ENCODE results near the gene LRRC72.
A peak's percentile ranks its signal among the peaks of the same experiment; 100 is the strongest.

Gene LRRC72

DNA sequence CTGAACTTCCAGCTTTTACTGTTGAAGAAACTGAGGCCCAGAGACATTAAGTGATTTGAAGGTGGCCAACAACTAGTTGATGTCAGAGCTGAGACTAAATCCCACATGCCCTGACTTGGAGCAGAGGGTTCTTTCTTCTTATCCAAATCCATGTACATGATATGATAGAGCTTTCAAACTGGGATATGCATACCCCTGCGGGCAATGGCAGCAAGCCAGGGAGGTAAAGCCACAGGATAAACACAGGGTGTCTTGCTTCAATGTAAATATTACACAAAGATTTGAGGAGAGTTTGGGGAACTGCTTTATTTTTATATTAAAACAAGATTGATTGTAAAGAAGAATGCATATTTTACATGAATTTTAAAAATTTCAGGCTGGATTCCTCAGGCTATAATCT lies 2.3 kb upstream of the LRRC72 start:
- Histone ChIP-seq H2BK12ac (ENCODE audit: low read length) (no peak overlapping the region), H2BK15ac (ENCODE audit: low read length) (no peak overlapping the region), H2BK5ac (ENCODE audit: low read length) (no peak overlapping the region), H3K27me3 (ENCODE audit: control insufficient read depth in 3 of 3, insufficient read depth in 3 of 3, low read depth in 1 of 3, low read length in 3 of 3) (no peaks in the 10 kb centered on the region), H2BK120ac (ENCODE audit: low read depth, low read length) (no peak overlapping the region), H3K14ac (ENCODE audit: low read length) (no peak overlapping the region), H3K4me3 (ENCODE audit: low read length in 2 of 2) (no peak overlapping the region), H3K18ac (ENCODE audit: low read length) (no peak overlapping the region), H3K4me1 (ENCODE audit: control insufficient read depth in 2 of 2, insufficient read depth in 1 of 2, low read depth in 1 of 2, low read length in 2 of 2) (no peaks in the 10 kb centered on the region), H3K9me3 (replicated peaks in 1 of 2; ENCODE audit: control insufficient read depth in 2 of 2, insufficient read depth in 1 of 2, low read depth in 1 of 2, low read length in 2 of 2) (no peaks in the 10 kb centered on the region), H4K91ac (ENCODE audit: low read depth, low read length, poor library complexity) (no peak overlapping the region), H3K4ac (ENCODE audit: low read length) (no peak overlapping the region), H2AK5ac (ENCODE audit: low read depth, low read length) (no peak overlapping the region), H3K79me1 (ENCODE audit: low read depth, low read length) (peaks cover 2% of the 10 kb centered on the region), H3K4me2 (ENCODE audit: insufficient read depth, low read length, poor library complexity, severe bottlenecking) (no peak overlapping the region), H3K9ac (ENCODE audit: low read depth, low read length, poor library complexity) (no peak overlapping the region), H3K27ac (replicated peaks; ENCODE audit: low read length) (no peak overlapping the region), H3K36me3 (replicated peaks in 1 of 2; ENCODE audit: control insufficient read depth in 2 of 2, insufficient read depth in 2 of 2, low read length in 2 of 2) (no peaks in the 10 kb centered on the region), H4K8ac (ENCODE audit: low read depth, low read length) (no peak overlapping the region), H3K23ac (ENCODE audit: low read depth, low read length, poor library complexity) (no peak overlapping the region), H2AFZ (ENCODE audit: low read length) (no peak overlapping the region)
- DNase-seq (ENCODE audit: low spot score), result no peak
- no CpG with 5 or more reads among the region's 1 CpG for WGBS, 2 donors (ENCODE audit: extremely low coverage in 2 of 2, insufficient read length in 2 of 2, insufficient replicate concordance in 1 of 2)

DNA sequence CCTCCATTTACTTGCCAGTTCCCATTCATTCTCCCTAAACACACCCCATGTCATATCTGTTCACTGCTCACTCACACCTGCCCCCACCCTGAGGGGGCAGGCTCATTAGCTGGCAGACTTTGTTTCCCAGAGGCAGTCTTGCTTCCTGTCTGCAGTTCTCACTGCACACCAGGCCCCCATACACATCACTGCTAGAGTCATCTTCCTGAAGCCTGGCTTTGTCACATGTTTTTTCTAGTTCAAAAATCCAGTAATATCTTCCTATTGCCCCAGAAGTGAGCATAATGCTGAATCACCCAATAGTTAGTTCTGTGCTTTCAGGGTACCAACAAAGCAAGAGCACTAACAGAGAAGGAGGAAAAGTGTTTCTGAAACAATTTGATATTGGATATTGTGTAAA lies 1.9 kb downstream of the LRRC72 start:
- H3K4me1 ChIP-seq (ENCODE audit: control insufficient read depth in 2 of 2, insufficient read depth in 1 of 2, low read depth in 1 of 2, low read length in 2 of 2), result no peaks in the 10 kb centered on the region
- H3K4ac ChIP-seq (ENCODE audit: low read length), result no peak overlapping the region
- no peak overlapping the region for H2BK12ac ChIP-seq (ENCODE audit: low read length)
- H2AFZ ChIP-seq (ENCODE audit: low read length), result peak overlapping the region; percentile 54
- no peak overlapping the region for H4K8ac ChIP-seq (ENCODE audit: low read depth, low read length)
- H3K27me3 ChIP-seq (ENCODE audit: control insufficient read depth in 3 of 3, insufficient read depth in 3 of 3, low read depth in 1 of 3, low read length in 3 of 3), result no peaks in the 10 kb centered on the region
- H3K4me3 ChIP-seq (ENCODE audit: low read length in 2 of 2), result no peak overlapping the region
- no peak overlapping the region for H3K18ac ChIP-seq (ENCODE audit: low read length)
- no peak overlapping the region for H2AK5ac ChIP-seq (ENCODE audit: low read depth, low read length)
- no peak overlapping the region for H3K14ac ChIP-seq (ENCODE audit: low read length)
- DNase-seq (ENCODE audit: low spot score), result no peak
- no peak overlapping the region for H2BK15ac ChIP-seq (ENCODE audit: low read length)
- H3K27ac ChIP-seq (replicated peaks; ENCODE audit: low read length), result no peak overlapping the region
- no peak overlapping the region for H3K9ac ChIP-seq (ENCODE audit: low read depth, low read length, poor library complexity)
- no peak overlapping the region for H3K4me2 ChIP-seq (ENCODE audit: insufficient read depth, low read length, poor library complexity, severe bottlenecking)
- H3K36me3 ChIP-seq (replicated peaks in 1 of 2; ENCODE audit: control insufficient read depth in 2 of 2, insufficient read depth in 2 of 2, low read length in 2 of 2), result no peaks in the 10 kb centered on the region
- H3K23ac ChIP-seq (ENCODE audit: low read depth, low read length, poor library complexity), result no peak overlapping the region
- H2BK120ac ChIP-seq (ENCODE audit: low read depth, low read length), result no peak overlapping the region
- H3K79me1 ChIP-seq (ENCODE audit: low read depth, low read length), result peaks cover 2% of the 10 kb centered on the region
- H3K9me3 ChIP-seq (replicated peaks in 1 of 2; ENCODE audit: control insufficient read depth in 2 of 2, insufficient read depth in 1 of 2, low read depth in 1 of 2, low read length in 2 of 2), result no peaks in the 10 kb centered on the region
- no peak overlapping the region for H2BK5ac ChIP-seq (ENCODE audit: low read length)
- H4K91ac ChIP-seq (ENCODE audit: low read depth, low read length, poor library complexity), result no peak overlapping the region

DNA sequence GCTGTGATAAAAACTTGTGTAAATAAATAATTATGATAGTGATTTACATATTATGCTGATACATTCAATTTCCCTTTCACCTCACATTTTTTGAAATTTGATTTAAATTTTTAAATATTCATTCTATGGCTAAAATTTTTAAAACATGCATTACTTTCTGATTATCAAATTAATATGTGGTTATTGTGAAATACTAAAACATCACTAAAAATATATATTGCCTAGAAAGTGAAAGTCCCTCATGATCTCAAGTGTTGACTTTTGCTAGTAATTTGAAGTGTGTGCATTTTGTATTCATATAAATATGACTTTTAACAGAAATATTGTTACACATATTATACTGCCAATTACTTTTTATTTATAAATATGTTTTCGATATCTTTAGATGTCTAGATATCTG lies 3.1 kb downstream of the LRRC72 start:
- Histone ChIP-seq H3K4ac (ENCODE audit: low read length) (no peak overlapping the region), H3K27ac (replicated peaks; ENCODE audit: low read length) (no peak overlapping the region), H3K4me1 (ENCODE audit: control insufficient read depth in 2 of 2, insufficient read depth in 1 of 2, low read depth in 1 of 2, low read length in 2 of 2) (no peaks in the 10 kb centered on the region), H3K4me3 (ENCODE audit: low read length in 2 of 2) (no peak overlapping the region), H2BK5ac (ENCODE audit: low read length) (no peak overlapping the region), H4K8ac (ENCODE audit: low read depth, low read length) (no peak overlapping the region), H3K27me3 (ENCODE audit: control insufficient read depth in 3 of 3, insufficient read depth in 3 of 3, low read depth in 1 of 3, low read length in 3 of 3) (no peaks in the 10 kb centered on the region), H3K79me1 (ENCODE audit: low read depth, low read length) (peaks cover 2% of the 10 kb centered on the region), H3K9me3 (replicated peaks in 1 of 2; ENCODE audit: control insufficient read depth in 2 of 2, insufficient read depth in 1 of 2, low read depth in 1 of 2, low read length in 2 of 2) (no peaks in the 10 kb centered on the region), H4K91ac (ENCODE audit: low read depth, low read length, poor library complexity) (no peak overlapping the region), H3K23ac (ENCODE audit: low read depth, low read length, poor library complexity) (no peak overlapping the region), H2AFZ (ENCODE audit: low read length) (no peak overlapping the region), H2BK120ac (ENCODE audit: low read depth, low read length) (no peak overlapping the region), H3K9ac (ENCODE audit: low read depth, low read length, poor library complexity) (no peak overlapping the region), H2BK15ac (ENCODE audit: low read length) (no peak overlapping the region), H3K14ac (ENCODE audit: low read length) (no peak overlapping the region), H3K4me2 (ENCODE audit: insufficient read depth, low read length, poor library complexity, severe bottlenecking) (no peak overlapping the region), H3K18ac (ENCODE audit: low read length) (no peak overlapping the region), H3K36me3 (replicated peaks in 1 of 2; ENCODE audit: control insufficient read depth in 2 of 2, insufficient read depth in 2 of 2, low read length in 2 of 2) (no peaks in the 10 kb centered on the region), H2AK5ac (ENCODE audit: low read depth, low read length) (no peak overlapping the region), H2BK12ac (ENCODE audit: low read length) (no peak overlapping the region)
- no peak for DNase-seq (ENCODE audit: low spot score)
- WGBS, 2 donors (ENCODE audit: extremely low coverage in 2 of 2, insufficient read length in 2 of 2, insufficient replicate concordance in 1 of 2), result no CpG with 5 or more reads among the region's 1 CpG

DNA sequence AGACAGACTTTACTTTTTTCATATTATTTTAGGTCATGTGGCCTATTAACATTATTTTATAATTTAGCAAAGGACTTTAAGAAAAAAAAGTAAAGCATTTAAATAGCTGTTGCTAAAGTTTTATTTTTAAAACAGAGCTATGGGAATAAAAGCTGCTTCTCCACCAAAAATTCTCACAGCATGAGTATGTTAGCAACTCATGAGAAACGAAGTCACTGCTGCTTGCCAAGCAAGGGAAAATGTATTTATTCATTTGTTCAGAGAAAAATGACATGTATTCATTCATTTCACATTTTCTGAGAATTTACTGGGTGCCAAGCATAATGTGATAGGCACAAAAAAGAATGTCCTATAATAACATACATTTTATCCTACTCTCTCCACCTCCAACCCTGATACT lies 5.1 kb downstream of the LRRC72 start:
- no peak overlapping the region for H2AK5ac ChIP-seq (ENCODE audit: low read depth, low read length)
- no peak overlapping the region for H3K4me2 ChIP-seq (ENCODE audit: insufficient read depth, low read length, poor library complexity, severe bottlenecking)
- no peak overlapping the region for H2BK15ac ChIP-seq (ENCODE audit: low read length)
- no peak overlapping the region for H3K27ac ChIP-seq (replicated peaks; ENCODE audit: low read length)
- H2BK5ac ChIP-seq (ENCODE audit: low read length), result no peak overlapping the region
- no CpG with 5 or more reads among the region's 1 CpG for WGBS, 2 donors (ENCODE audit: extremely low coverage in 2 of 2, insufficient read length in 2 of 2, insufficient replicate concordance in 1 of 2)
- H3K9me3 ChIP-seq (replicated peaks in 1 of 2; ENCODE audit: control insufficient read depth in 2 of 2, insufficient read depth in 1 of 2, low read depth in 1 of 2, low read length in 2 of 2), result no peaks in the 10 kb centered on the region
- no peak overlapping the region for H3K23ac ChIP-seq (ENCODE audit: low read depth, low read length, poor library complexity)
- H3K4me1 ChIP-seq (ENCODE audit: control insufficient read depth in 2 of 2, insufficient read depth in 1 of 2, low read depth in 1 of 2, low read length in 2 of 2), result no peaks in the 10 kb centered on the region
- no peak overlapping the region for H3K18ac ChIP-seq (ENCODE audit: low read length)
- no peak overlapping the region for H4K91ac ChIP-seq (ENCODE audit: low read depth, low read length, poor library complexity)
- H3K27me3 ChIP-seq (ENCODE audit: control insufficient read depth in 3 of 3, insufficient read depth in 3 of 3, low read depth in 1 of 3, low read length in 3 of 3), result no peaks in the 10 kb centered on the region
- H3K4ac ChIP-seq (ENCODE audit: low read length), result no peak overlapping the region
- H3K36me3 ChIP-seq (replicated peaks in 1 of 2; ENCODE audit: control insufficient read depth in 2 of 2, insufficient read depth in 2 of 2, low read length in 2 of 2), result no peaks in the 10 kb centered on the region
- DNase-seq (ENCODE audit: low spot score), result no peak
- no peak overlapping the region for H3K14ac ChIP-seq (ENCODE audit: low read length)
- no peak overlapping the region for H4K8ac ChIP-seq (ENCODE audit: low read depth, low read length)
- H2BK12ac ChIP-seq (ENCODE audit: low read length), result no peak overlapping the region
- H3K4me3 ChIP-seq (ENCODE audit: low read length in 2 of 2), result no peak overlapping the region
- no peak overlapping the region for H2AFZ ChIP-seq (ENCODE audit: low read length)
- H3K79me1 ChIP-seq (ENCODE audit: low read depth, low read length), result peaks cover 4% of the 10 kb centered on the region
- H2BK120ac ChIP-seq (ENCODE audit: low read depth, low read length), result no peak overlapping the region
- no peak overlapping the region for H3K9ac ChIP-seq (ENCODE audit: low read depth, low read length, poor library complexity)

Data from neuronal stem cell (in vitro differentiated cells).